ENCODE results near the gene AGT.

AGT gene

GRCh38 chr1:230713915-230714764 is at the start of gene AGT:
TSS of gene AGT (minus strand) at chr1:230714122. CDS start at chr1:230710823, 3,299 bp downstream.
- peak; percentile 86 for DNase-seq

GRCh38 chr1:230761443-230762167 is 47.7 kb upstream of the AGT start:
- DNase-seq: no peak

- no peak for DNase-seq
Observed at GRCh38 chr1:230760360-230760827, 46.5 kb upstream of the AGT start.

GRCh38 chr1:230759369-230760065 is 45.6 kb upstream of the AGT start:
- no peak for DNase-seq

GRCh38 chr1:230758709-230759368 is 44.9 kb upstream of the AGT start:
- DNase-seq: no peak

GRCh38 chr1:230757856-230758708 is 44.2 kb upstream of the AGT start:
- DNase-seq: no peak

GRCh38 chr1:230754796-230755195 is 40.9 kb upstream of the AGT start:
- DNase-seq: no peak

- DNase-seq: peak; percentile 59
Observed at GRCh38 chr1:230753586-230754251, 39.8 kb upstream of the AGT start.

GRCh38 chr1:230753191-230753585 is 39.3 kb upstream of the AGT start:
- no peak for DNase-seq

GRCh38 chr1:230752407-230752806 is 38.5 kb upstream of the AGT start:
- peak; percentile 90 for DNase-seq

GRCh38 chr1:230750986-230751625 is 37.2 kb upstream of the AGT start:
- no peak for DNase-seq

- DNase-seq: no peak
Observed at GRCh38 chr1:230750576-230750975, 36.7 kb upstream of the AGT start.

- DNase-seq: no peak
Observed at GRCh38 chr1:230749635-230750034, 35.7 kb upstream of the AGT start.

- DNase-seq: no peak
Observed at GRCh38 chr1:230749150-230749549, 35.2 kb upstream of the AGT start.

GRCh38 chr1:230747890-230748800 is 34.2 kb upstream of the AGT start:
- no peak for DNase-seq

GRCh38 chr1:230747127-230747730 is 33.3 kb upstream of the AGT start, which contains the start of gene CAPN9:
TSS of gene CAPN9 (plus strand) at chr1:230747388. CDS start at chr1:230747497, 109 bp downstream.
- no peak for DNase-seq

GRCh38 chr1:230746617-230747016 is 32.7 kb upstream of the AGT start:
- DNase-seq: no peak

- DNase-seq: no peak
Observed at GRCh38 chr1:230745071-230745470, 31.1 kb upstream of the AGT start.

GRCh38 chr1:230744382-230744781 is 30.5 kb upstream of the AGT start:
- DNase-seq: no peak
